Measurements from ENCODE around the gene POR.

GRCh38 chr7:76000566-76000965, 85.6 kb downstream of the POR start:
- TF ChIP-seq TAF1 (IDR thresholded peaks at IDR 0.05; ENCODE audit: borderline replicate concordance, low read depth, low read length) (no peak), POLR2AphosphoS5 (IDR thresholded peaks at IDR 0.05; ENCODE audit: low read depth, low read length) (no peak), POLR2A (IDR thresholded peaks at IDR 0.05; ENCODE audit: low read depth, low read length) (no peak)
